Ishikawa (cell line): Measurements from ENCODE around the gene MAP2.

ENCODE experiments used
- CREB1 ChIP-seq: IDR thresholded peaks from 2 replicates; pipeline ENCODE4 v1.6.1; 2012; ENCODE audit warnings: low read depth
- NFIC ChIP-seq: IDR thresholded peaks from 2 replicates; pipeline ENCODE4 v1.6.1; 2012
- YY1 ChIP-seq: IDR thresholded peaks from 2 replicates; pipeline ENCODE4 v1.6.1; 2012; ENCODE audit warnings: low read depth
- TF ChIP-seq, protein P1 (sequence below): IDR thresholded peaks from 2 replicates; pipeline ENCODE4 v1.6.1; 2012; ENCODE audit warnings: low read depth, mild to moderate bottlenecking

DNA sequence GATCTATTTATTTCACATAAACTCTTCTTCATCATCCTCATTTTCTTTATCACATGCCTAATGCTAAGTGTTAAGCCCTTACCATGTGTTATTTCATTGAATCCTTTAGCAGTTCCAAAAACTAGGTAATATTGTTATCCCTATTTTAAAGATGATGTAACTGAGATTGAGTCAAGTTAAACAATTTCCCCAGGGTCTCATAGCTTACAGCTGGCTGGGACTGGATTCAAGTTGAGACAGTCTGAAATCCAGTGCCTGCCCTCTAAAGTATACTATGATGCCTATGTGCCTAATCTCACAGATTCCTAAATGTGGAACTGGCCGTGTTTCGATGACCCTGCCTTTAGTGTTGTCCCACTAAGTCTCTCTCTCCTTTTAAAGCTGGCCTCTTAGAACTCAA, 108.5 kb downstream of the MAP2 start:
- TF ChIP-seq, protein P1, sequence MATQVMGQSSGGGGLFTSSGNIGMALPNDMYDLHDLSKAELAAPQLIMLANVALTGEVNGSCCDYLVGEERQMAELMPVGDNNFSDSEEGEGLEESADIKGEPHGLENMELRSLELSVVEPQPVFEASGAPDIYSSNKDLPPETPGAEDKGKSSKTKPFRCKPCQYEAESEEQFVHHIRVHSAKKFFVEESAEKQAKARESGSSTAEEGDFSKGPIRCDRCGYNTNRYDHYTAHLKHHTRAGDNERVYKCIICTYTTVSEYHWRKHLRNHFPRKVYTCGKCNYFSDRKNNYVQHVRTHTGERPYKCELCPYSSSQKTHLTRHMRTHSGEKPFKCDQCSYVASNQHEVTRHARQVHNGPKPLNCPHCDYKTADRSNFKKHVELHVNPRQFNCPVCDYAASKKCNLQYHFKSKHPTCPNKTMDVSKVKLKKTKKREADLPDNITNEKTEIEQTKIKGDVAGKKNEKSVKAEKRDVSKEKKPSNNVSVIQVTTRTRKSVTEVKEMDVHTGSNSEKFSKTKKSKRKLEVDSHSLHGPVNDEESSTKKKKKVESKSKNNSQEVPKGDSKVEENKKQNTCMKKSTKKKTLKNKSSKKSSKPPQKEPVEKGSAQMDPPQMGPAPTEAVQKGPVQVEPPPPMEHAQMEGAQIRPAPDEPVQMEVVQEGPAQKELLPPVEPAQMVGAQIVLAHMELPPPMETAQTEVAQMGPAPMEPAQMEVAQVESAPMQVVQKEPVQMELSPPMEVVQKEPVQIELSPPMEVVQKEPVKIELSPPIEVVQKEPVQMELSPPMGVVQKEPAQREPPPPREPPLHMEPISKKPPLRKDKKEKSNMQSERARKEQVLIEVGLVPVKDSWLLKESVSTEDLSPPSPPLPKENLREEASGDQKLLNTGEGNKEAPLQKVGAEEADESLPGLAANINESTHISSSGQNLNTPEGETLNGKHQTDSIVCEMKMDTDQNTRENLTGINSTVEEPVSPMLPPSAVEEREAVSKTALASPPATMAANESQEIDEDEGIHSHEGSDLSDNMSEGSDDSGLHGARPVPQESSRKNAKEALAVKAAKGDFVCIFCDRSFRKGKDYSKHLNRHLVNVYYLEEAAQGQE: no peak
- TF ChIP-seq YY1: no peak
- TF ChIP-seq CREB1: no peak
- no peak for TF ChIP-seq NFIC
